ENCODE measurements around the gene MPC1.

DNA sequence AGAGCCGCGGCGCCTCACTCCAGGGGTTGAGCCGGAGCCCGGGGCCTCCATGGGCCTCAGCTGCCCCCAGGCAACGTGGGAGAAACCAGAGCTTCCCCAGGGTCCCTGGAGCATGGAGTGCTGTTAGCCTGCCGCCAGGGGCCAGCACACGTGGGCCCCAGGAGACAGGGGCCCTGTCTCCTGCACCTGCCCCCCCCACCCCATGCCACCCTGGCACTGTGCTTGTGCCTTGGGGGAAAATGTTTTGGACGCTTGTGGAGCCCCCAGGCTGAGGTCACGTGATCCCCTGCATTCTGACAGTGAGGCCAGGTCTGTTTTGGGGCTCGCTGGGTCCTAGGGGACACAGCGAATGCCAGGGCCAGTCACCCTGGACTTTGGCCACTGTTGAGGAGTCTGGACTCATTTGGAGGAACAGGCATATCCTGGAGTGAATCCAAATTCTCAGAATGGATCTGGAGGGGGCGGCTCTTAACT is 30.2 kb upstream of the MPC1 start:
- no peak for TF ChIP-seq FOXM1 (IDR thresholded peaks at IDR 0.05; ENCODE audit: borderline replicate concordance)
- no peak for TF ChIP-seq HDGF (IDR thresholded peaks at IDR 0.05; ENCODE audit: borderline replicate concordance)
